NT2/D1 (cell line): ENCODE measurements around the gene SF3B6.

Experiments used
- DNase-seq: peaks from one replicate; pipeline ENCODE4 v3.0.0-alpha.2; 2011; ENCODE audit warnings: low read depth, low spot score
- H3K27me3 ChIP-seq: 2 replicates; pipeline ENCODE4 v1.6.0; 2011; ENCODE audit warnings: mild to moderate bottlenecking; ENCODE audit not compliant: insufficient read length, insufficient read depth
- H3K36me3 ChIP-seq: 2 replicates; pipeline ENCODE4 v1.6.1; 2011; ENCODE audit warnings: mild to moderate bottlenecking, low read length, mixed read lengths; ENCODE audit not compliant: insufficient read depth, insufficient read length
- H3K4me1 ChIP-seq: 2 replicates; pipeline ENCODE4 v1.5.1; 2011; ENCODE audit not compliant: insufficient read depth, insufficient read length
- H3K4me3 ChIP-seq: 2 replicates; pipeline ENCODE4 v1.5.1; 2011; ENCODE audit warnings: low read depth; ENCODE audit not compliant: insufficient read length
- H3K9ac ChIP-seq: 2 replicates; pipeline ENCODE4 v1.6.0; 2011; ENCODE audit warnings: low read depth; ENCODE audit not compliant: insufficient read length
- H3K9me3 ChIP-seq: 2 replicates; pipeline ENCODE4 v1.5.1; 2011; ENCODE audit warnings: mild to moderate bottlenecking, low read length; ENCODE audit not compliant: insufficient read depth
- SUZ12 ChIP-seq: IDR thresholded peaks from 2 replicates; pipeline ENCODE4 v1.6.1; 2011; ENCODE audit not compliant: insufficient read length, insufficient read depth; ENCODE audit errors: extremely low read depth
- YY1 ChIP-seq: IDR thresholded peaks from 2 replicates; pipeline ENCODE4 v1.6.1; 2011; ENCODE audit not compliant: insufficient read length, insufficient read depth
- ZNF274 ChIP-seq: IDR thresholded peaks from 2 replicates; pipeline ENCODE4 v1.6.1; 2011; ENCODE audit warnings: mild to moderate bottlenecking, low read depth, low read length

The SF3B6 gene

GRCh38 chr2:24058564-24059271, 17.4 kb downstream of the SF3B6 start:
- Histone ChIP-seq H3K27me3 (no peaks in the 10 kb centered on the region), H3K36me3 (peaks cover 15% of the 10 kb centered on the region), H3K9ac (no peak overlapping the region), H3K4me1 (no peaks in the 10 kb centered on the region), H3K9me3 (no peaks in the 10 kb centered on the region), H3K4me3 (no peak overlapping the region)
- no peak for TF ChIP-seq SUZ12
- TF ChIP-seq YY1 = no peak
- no peak for TF ChIP-seq ZNF274
- DNase-seq = no peak

DNA sequence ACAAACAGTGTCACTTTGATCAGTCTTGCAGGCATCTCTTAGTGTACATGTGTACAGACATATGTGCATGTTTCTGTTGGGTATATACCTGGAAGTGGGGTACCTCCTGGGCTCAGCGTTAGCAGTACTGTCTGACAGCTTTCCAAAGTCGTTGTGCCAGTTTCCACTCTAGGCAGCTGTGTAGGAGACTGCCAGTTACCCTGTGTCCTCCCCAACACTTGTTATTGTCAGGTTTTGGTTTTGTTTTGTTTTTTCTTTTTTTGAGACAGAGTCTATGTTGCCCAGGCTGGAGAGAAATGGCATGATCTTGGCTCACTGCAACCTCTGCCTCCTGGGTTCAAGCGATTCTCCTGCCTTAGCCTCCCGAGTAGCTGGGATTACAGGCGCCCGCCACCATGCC, 20.4 kb downstream of the SF3B6 start:
- no peaks in the 10 kb centered on the region for H3K9me3 ChIP-seq
- TF ChIP-seq SUZ12 (no peak), YY1 (no peak), ZNF274 (no peak)
- H3K4me3 ChIP-seq = no peak overlapping the region
- H3K27me3 ChIP-seq = peaks cover 2% of the 10 kb centered on the region
- H3K4me1 ChIP-seq = no peaks in the 10 kb centered on the region
- peaks cover 7% of the 10 kb centered on the region for H3K36me3 ChIP-seq
- no peak for DNase-seq
- no peak overlapping the region for H3K9ac ChIP-seq

- Histone ChIP-seq H3K4me1 (no peaks in the 10 kb centered on the region), H3K4me3 (no peak overlapping the region), H3K9me3 (no peaks in the 10 kb centered on the region), H3K36me3 (peaks cover 7% of the 10 kb centered on the region), H3K27me3 (peaks cover 11% of the 10 kb centered on the region), H3K9ac (no peak overlapping the region)
- TF ChIP-seq YY1 (no peak), SUZ12 (no peak), ZNF274 (no peak)
- no peak for DNase-seq
Observed at GRCh38 chr2:24054366-24055010, 21.6 kb downstream of the SF3B6 start.

DNA sequence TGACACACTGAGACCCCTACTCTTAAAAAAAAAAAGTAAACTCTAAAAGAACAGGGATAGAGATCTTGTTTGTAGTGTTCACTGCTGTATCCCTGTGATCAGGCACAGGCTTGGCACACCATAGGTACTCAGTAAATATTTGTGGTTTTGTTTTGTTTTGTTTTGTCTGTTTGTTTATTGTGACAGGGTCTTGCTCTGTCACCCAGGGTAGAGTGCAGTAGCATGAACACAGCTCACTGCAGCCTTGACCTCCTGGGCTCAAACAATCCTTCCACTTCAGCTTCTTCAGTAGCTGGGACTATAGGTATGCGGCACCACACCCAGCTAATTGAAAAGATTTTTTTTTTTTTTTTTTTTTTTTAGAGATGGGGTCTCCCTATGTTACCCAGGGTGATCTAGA, 23.2 kb downstream of the SF3B6 start:
- Histone ChIP-seq H3K36me3 (peaks cover 7% of the 10 kb centered on the region), H3K9me3 (no peaks in the 10 kb centered on the region), H3K4me3 (no peak overlapping the region), H3K27me3 (peaks cover 11% of the 10 kb centered on the region), H3K4me1 (no peaks in the 10 kb centered on the region), H3K9ac (no peak overlapping the region)
- no peak for DNase-seq
- TF ChIP-seq YY1 (no peak), SUZ12 (no peak)

DNA sequence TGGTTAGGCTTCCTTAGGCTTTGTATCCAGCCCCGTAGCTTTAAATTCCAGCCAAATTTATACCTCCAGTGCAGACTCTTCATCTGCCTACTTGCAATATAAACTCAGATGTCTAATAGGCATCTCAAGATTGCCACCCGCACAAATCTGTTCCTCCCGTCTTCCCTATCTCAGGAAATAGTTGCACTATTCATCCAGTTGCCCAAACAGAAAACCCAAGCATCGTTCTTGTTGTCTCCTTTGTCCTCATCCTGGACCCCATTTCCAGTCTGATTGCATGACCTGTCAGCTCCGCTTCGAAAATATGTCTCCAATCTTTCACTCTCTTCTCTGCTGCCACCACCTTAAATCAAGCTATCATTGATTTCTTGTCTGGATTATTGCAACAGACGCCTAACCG, 24.3 kb downstream of the SF3B6 start:
- TF ChIP-seq SUZ12 = no peak
- no peak for TF ChIP-seq ZNF274
- no peak for TF ChIP-seq YY1
- no peak overlapping the region for H3K9ac ChIP-seq
- no peaks in the 10 kb centered on the region for H3K4me1 ChIP-seq
- H3K9me3 ChIP-seq = no peaks in the 10 kb centered on the region
- H3K36me3 ChIP-seq = peaks cover 7% of the 10 kb centered on the region
- peaks cover 11% of the 10 kb centered on the region for H3K27me3 ChIP-seq
- no peak overlapping the region for H3K4me3 ChIP-seq
- no peak for DNase-seq

DNA sequence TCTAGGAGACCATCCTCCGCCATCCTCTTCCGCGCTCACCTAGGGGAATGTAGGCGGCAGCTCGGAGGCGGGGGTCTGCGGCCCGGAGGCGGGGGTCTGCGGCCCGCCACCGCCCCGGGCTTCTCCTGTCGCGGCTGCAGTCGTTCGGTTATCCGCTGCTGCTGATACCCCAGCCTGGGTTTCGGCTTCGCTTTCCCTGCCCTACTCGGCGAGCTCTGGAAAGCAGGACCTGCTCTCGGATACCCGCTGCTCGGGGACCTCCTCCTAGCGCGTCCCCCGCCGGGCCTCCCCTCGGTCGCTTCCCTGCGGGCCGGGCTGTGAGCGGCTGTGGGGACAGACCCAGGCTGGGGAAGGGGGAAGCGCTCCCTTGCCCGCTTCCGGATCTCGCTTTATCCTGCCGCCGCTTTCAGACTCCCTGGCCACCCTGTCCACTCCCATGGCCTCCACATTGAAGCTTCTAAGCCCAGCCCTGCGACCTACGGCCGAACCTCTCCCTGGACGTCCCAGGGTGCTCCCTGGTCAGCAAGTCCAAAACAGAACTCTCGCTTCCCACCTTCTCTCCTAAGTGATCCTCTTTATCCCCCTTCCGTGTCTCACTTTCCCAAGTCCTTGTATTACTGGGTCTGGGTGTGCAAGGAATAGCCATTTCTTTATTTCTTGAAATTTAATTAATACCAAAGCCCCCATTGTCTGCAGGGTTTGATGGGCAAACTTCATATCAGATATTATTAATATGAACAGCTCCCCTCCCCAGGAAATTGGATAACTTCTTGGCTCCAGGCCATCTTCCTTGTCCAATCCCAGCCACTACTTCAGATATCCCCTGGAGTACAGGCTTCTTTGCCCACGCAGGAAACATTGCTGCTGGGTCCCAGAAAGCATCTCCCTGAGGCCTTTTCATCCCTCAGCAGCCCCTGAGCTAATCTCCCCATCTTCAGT, 25.8 kb downstream of the SF3B6 start:
- TF ChIP-seq YY1 (no peak), SUZ12 (no peak), ZNF274 (no peak)
- Histone ChIP-seq H3K36me3 (peaks cover 7% of the 10 kb centered on the region), H3K27me3 (peaks cover 11% of the 10 kb centered on the region), H3K4me1 (peaks cover 2% of the 10 kb centered on the region), H3K9ac (peak overlapping the region; percentile 82), H3K4me3 (peak overlapping the region; percentile 67), H3K9me3 (no peaks in the 10 kb centered on the region)
- no peak for DNase-seq

GRCh38 chr2:24049485-24050021, 26.6 kb downstream of the SF3B6 start, which contains the start of gene FKBP1B:
Gene FKBP1B (plus strand): TSS chr2:24049741. CDS start chr2:24049850, 109 bp downstream.
- H3K9ac ChIP-seq = peak within 1 kb of the TSS; percentile 82
- peaks cover 11% of the 10 kb centered on the region for H3K27me3 ChIP-seq
- H3K9me3 ChIP-seq = no peaks in the 10 kb centered on the region
- peaks cover 2% of the 10 kb centered on the region for H3K4me1 ChIP-seq
- peak within 1 kb of the TSS; percentile 67 for H3K4me3 ChIP-seq
- H3K36me3 ChIP-seq = peaks cover 4% of the 10 kb centered on the region
- TF ChIP-seq SUZ12 (no peak), YY1 (no peak), ZNF274 (no peak)
- no peak for DNase-seq
